Mucosa of descending colon (tissue), 3 donors: ENCODE measurements around the gene CLSTN2. TPM values are rescaled to one million over a fixed set of nuclear protein-coding genes. Genes with fewer than 3 reads are reported as not detected.

Source experiments
- ATAC-seq: fragments of 200-7000 bp; cut with Tn5 transposase; one replicate; pipeline ENCODE4 v1.9.1; 2020; ENCODE audit warnings: mild to moderate bottlenecking, moderate library complexity
- DNase-seq, 3 donors: peaks; one replicate each; pipeline ENCODE4 v3.0.0-alpha.2; 2020
- H3K36me3 ChIP-seq: fragments of 200-600 bp; one replicate; pipeline ENCODE4 v1.8.0; 2021; ENCODE audit warnings: low read depth, mild to moderate bottlenecking
- H3K4me1 ChIP-seq: fragments of 200-600 bp; one replicate; pipeline ENCODE4 v1.8.0; 2021; ENCODE audit warnings: low read depth, mild to moderate bottlenecking
- H3K4me3 ChIP-seq: fragments of 200-600 bp; one replicate; pipeline ENCODE4 v1.8.0; 2021; ENCODE audit warnings: mild to moderate bottlenecking
- H3K9me3 ChIP-seq: fragments of 200-600 bp; one replicate; pipeline ENCODE4 v1.8.0; 2021; ENCODE audit warnings: mild to moderate bottlenecking
- intact Hi-C, 2 donors: fragments of 100-400 bp; cut with DNase I in 1 of 2; cut with micrococcal nuclease in 1 of 2; formaldehyde crosslinking; loops; one replicate each; pipeline versions ENCODE4 v1.11.0 to v1.11.1; 2022; cut with DNase I, micrococcal nuclease
- total RNA-seq, 3 donors: library from RNA; stranded (reverse); fragmentation: NEBNext Ultra II Directional in 2 of 3; extraction: Animal tissue kit (Norgen Biotek cat#: 25700) in 2 of 3; gene quantifications; one replicate each; pipeline versions ENCODE4 v1.2.1 to v1.2.4, GENCODE V29; 2021 to 2023
- TF ChIP-seq, protein P1 (sequence below): fragments of 200-600 bp; IDR thresholded peaks from one replicate; pipeline ENCODE4 v1.8.0; 2022; ENCODE audit warnings: antibody characterized with exemption, mild to moderate bottlenecking
- donor health status: DM: no; HTN: no; CAD: no; lungs with moderate emphysema.
- donor health status: DM: no; HTN: no; CAD: no.
- donor health status: DM: no; HTN: yes; CAD: no.

CLSTN2 gene
- total RNA-seq, 3 donors from 2014 or later, result 0.90 to 5.3 (median 2.5) TPM

DNA sequence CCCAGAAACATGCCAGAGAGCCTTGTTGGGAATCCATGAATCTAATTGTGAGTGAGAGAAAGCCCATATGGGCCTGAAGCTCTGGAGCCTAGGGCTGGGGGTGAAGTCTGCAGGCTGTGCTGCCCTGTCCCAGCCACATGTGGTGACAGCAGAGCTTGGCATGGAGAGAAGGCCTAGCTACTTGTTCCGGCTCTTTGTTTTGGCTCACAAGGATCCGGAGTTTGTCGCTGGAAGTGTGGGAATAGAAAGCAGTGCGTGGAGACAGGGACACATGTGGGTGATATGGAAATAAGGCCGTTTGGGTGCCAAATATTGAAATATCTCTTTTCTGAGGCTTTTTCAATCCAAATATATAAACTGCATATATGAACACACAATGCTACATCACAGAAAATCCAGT is 78.2 kb downstream of the CLSTN2 start:
- Histone ChIP-seq H3K4me3 (no peak overlapping the region), H3K4me1 (no peaks in the 10 kb centered on the region), H3K36me3 (no peaks in the 10 kb centered on the region), H3K9me3 (no peaks in the 10 kb centered on the region)
- ATAC-seq (no peak), DNase-seq (no peak)
- intact Hi-C loops, result no loop called here
- TF ChIP-seq, protein P1, sequence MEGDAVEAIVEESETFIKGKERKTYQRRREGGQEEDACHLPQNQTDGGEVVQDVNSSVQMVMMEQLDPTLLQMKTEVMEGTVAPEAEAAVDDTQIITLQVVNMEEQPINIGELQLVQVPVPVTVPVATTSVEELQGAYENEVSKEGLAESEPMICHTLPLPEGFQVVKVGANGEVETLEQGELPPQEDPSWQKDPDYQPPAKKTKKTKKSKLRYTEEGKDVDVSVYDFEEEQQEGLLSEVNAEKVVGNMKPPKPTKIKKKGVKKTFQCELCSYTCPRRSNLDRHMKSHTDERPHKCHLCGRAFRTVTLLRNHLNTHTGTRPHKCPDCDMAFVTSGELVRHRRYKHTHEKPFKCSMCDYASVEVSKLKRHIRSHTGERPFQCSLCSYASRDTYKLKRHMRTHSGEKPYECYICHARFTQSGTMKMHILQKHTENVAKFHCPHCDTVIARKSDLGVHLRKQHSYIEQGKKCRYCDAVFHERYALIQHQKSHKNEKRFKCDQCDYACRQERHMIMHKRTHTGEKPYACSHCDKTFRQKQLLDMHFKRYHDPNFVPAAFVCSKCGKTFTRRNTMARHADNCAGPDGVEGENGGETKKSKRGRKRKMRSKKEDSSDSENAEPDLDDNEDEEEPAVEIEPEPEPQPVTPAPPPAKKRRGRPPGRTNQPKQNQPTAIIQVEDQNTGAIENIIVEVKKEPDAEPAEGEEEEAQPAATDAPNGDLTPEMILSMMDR, result no peak

DNA sequence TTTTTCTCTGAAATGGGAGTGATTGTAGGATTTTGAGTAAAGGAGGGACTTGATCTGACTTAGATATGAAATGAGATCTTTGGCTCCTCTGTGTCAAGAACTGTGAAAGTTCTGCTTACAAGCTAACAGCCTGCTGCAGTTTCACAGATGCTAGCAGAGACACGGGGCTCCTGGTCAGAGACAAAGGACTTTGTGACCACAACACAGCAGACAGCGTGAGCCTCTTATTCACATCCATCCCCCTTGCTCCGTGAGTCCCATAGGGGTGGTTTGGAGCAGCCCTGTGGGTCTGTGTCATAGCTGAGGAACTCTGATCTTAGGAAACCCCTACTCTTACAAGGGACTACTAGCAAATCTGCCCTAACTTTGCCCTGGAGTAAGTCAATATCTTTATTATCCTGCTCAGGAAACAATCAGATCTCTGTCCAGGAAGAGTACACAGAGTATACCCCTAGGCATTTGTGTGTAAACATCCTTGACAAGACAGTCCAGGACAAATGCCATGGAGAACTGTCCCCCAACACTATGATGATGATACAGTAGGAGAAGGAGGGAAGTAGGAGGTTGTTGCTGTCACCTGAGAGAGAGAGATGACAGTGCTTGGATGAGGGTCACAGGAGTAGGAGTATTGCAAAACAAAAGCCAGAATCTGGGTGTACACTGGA is 80.0 kb downstream of the CLSTN2 start:
- intact Hi-C loops, result no loop called here
- Histone ChIP-seq H3K9me3 (no peaks in the 10 kb centered on the region), H3K36me3 (no peaks in the 10 kb centered on the region), H3K4me1 (no peaks in the 10 kb centered on the region), H3K4me3 (no peak overlapping the region)
- ATAC-seq, result no peak
- DNase-seq, result no peak
- TF ChIP-seq, protein P1, result no peak

DNA sequence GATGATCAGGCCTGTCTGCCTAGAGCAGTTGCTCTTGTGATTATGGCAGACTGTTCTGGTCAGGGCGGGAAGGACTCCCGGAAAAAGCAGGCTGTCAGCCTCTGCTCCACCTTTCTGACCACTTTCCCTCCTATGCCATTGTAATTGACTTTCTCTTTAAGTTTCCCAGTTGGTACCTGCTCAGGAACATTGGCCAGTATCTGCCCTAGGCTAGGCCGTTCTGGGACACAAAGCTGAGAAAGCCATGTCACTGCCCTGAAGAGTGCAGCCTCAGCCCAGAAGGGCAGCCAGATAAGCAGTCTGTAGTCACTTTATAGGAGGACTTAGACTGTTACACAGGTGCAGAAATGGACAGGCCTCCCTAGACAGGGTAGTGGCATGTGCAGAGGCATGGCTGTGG is 80.8 kb downstream of the CLSTN2 start:
- Histone ChIP-seq H3K9me3 (no peaks in the 10 kb centered on the region), H3K4me3 (no peak overlapping the region), H3K4me1 (no peaks in the 10 kb centered on the region), H3K36me3 (no peaks in the 10 kb centered on the region)
- ATAC-seq (no peak), DNase-seq (no peak)
- TF ChIP-seq, protein P1, result no peak
- intact Hi-C loops, result no loop called here

DNA sequence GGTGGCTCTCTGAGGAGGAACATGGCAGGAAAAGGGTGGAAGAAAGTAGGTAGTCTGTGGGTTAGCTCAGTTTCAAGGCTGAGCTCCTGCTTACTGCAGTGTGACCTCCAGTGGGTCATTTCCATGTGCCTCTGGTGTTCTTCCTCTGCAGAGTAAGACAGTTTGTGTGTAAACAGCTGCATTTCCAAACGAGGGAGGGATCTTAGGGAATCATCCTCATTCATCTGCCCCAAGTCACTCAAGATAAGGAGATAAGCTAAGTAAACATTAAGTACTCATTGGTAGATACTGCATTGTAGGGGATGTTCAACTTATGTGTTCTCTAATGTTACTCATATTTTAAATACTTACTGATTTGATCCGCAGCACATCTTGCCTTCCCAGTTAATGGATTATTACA is 83.6 kb downstream of the CLSTN2 start:
- Histone ChIP-seq H3K9me3 (no peaks in the 10 kb centered on the region), H3K4me3 (no peak overlapping the region), H3K36me3 (no peaks in the 10 kb centered on the region), H3K4me1 (no peaks in the 10 kb centered on the region)
- intact Hi-C loops, result no loop called here
- TF ChIP-seq, protein P1, result no peak
- no peak for DNase-seq
- no peak for ATAC-seq

DNA sequence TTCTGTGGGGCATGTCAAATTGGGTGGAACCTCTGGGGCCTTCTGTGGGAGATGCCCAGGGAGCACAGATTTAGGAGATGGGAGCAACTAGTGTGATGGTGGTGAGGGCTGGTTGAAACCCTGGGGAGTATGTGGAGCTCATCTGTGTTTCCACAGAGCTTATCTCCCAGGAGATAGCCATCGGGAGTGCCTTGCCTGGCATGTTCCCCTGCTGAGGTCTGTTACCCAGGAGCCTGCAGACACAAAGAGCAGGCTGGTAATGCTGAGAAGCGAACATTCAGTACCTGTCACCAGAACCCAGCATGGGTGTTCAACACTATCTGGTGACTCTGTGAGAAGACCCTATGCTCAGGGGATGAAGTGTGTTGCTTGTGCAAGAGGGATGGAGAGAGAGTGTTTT is 85.0 kb downstream of the CLSTN2 start:
- Histone ChIP-seq H3K9me3 (no peaks in the 10 kb centered on the region), H3K4me1 (no peaks in the 10 kb centered on the region), H3K4me3 (no peak overlapping the region), H3K36me3 (no peaks in the 10 kb centered on the region)
- intact Hi-C loops, result no loop called here
- DNase-seq, result no peak
- TF ChIP-seq, protein P1, result no peak
- ATAC-seq, result no peak

DNA sequence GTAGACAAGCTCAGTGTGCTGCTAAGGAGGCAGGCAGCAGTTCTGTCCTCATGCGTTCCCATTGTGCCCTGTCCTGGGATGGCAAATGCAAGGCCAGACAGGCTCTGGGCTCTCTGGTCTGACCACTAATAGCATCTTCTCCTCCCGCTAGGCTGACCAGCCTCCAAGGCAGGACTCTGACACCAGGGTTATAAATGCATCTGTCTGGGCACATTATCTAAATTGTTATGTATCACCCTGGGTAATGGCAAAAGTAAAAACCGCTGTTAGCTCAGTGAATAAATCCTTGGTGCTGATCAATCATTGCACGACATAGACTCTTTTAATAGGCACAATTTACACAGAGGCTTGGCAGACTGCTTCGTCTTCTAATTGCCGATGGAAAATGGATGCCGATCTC is 85.6 kb downstream of the CLSTN2 start:
- Histone ChIP-seq H3K4me1 (no peaks in the 10 kb centered on the region), H3K4me3 (no peak overlapping the region), H3K36me3 (no peaks in the 10 kb centered on the region), H3K9me3 (no peaks in the 10 kb centered on the region)
- ATAC-seq (no peak), DNase-seq (no peak)
- intact Hi-C loops, result no loop called here
- TF ChIP-seq, protein P1, result no peak
